Transverse colon (tissue), 4 donors: Measurements from ENCODE around the gene DST.

ENCODE experiments used
- CTCF ChIP-seq, 5 experiments: fragments of 200-600 bp in 3 of 5; fragments of 450-650 bp in 2 of 5; sonication (generic) in 3 of 5; IDR thresholded peaks; 1 replicate in 2 of 5; 2 replicates in 3 of 5; pipeline ENCODE4 v1.5.1; 2016 to 2017; ENCODE audit warnings: antibody characterized with exemption in 5 of 5, inconsistent platforms in 3 of 5, mild to moderate bottlenecking in 2 of 5, moderate library complexity in 1 of 5
- POLR2AphosphoS5 ChIP-seq, 3 donors: sonication (generic); formaldehyde crosslinking; IDR thresholded peaks; one replicate each; pipeline ENCODE4 v1.6.1; 2016; ENCODE audit warnings: antibody characterized with exemption in 3 of 3

DNA sequence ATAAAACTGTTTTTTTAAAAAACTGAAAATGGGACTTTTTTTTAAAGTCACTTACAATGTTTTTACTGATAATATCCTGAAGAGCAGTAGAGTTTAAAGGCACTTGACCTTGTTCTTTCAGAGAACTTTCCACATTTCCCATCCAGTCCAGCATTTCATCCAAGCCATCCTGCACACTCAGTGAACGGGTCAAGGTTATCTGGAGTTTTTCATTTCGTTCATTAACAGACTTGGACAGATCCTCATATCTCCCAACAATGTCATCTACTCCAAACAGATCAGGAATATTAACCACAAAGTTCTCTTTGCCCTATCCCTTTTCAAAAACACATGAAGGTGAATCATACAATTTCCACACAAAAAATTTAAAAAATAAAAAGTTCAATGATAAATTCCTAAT is 69.1 kb downstream of the DST start:
- no peak for TF ChIP-seq CTCF (IDR thresholded peaks at IDR 0.05)
- no peak for TF ChIP-seq POLR2AphosphoS5 (IDR thresholded peaks at IDR 0.05)
